Ovary (tissue), 3 donors: ENCODE data around the gene LENEP.

ENCODE experiments used
- EP300 ChIP-seq: sonication (generic); formaldehyde crosslinking; IDR thresholded peaks from one replicate; pipeline ENCODE4 v1.6.1; 2017; ENCODE audit warnings: antibody characterized with exemption
- TF ChIP-seq, protein P1 (sequence below), 3 donors: fragments of 450-650 bp in 2 of 3; fragments of 200-600 bp in 1 of 3; IDR thresholded peaks; one replicate each; pipeline versions ENCODE4 v1.5.1 to v1.8.0; 2016 to 2022; ENCODE audit warnings: antibody characterized with exemption in 3 of 3, mild to moderate bottlenecking in 1 of 3
- donor health status: DM: no; HTN: no; CAD: no.

DNA sequence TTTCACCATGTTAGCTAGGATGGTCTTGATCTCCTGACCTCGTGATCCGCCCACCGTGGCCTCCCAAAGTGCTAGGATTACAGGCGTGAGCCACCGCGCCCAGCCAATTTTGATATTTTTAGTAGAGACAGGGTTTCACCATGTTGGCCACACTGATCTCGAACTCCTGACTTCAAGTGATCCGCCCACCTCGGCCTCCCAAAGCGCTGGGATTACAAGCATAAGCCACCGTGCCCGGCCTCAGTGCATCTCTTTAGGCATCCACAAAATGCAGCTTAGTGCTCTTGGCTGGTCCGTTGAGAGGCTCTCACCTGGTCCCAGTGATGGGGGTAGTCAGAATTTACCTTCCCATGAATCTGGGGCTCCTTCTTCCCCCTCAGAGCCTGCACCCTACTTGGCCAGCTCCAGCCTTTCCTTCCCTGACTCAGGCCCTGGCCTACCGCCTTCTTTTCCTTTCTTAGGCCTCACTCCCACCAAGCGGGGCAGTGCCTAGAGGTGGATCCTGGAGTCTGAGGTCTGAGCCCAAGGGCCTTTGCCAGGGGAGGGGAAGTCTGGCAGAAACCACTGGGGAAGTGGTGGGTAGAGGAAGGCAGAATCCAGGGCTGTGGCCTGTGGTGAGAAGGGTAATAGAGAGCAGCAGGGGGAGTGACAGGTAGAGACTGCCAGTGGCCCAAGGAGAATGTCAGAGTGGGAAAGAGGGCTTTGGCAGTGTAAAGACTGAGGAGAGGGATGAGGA, 3.7 kb downstream of the LENEP start:
- TF ChIP-seq, protein P1, sequence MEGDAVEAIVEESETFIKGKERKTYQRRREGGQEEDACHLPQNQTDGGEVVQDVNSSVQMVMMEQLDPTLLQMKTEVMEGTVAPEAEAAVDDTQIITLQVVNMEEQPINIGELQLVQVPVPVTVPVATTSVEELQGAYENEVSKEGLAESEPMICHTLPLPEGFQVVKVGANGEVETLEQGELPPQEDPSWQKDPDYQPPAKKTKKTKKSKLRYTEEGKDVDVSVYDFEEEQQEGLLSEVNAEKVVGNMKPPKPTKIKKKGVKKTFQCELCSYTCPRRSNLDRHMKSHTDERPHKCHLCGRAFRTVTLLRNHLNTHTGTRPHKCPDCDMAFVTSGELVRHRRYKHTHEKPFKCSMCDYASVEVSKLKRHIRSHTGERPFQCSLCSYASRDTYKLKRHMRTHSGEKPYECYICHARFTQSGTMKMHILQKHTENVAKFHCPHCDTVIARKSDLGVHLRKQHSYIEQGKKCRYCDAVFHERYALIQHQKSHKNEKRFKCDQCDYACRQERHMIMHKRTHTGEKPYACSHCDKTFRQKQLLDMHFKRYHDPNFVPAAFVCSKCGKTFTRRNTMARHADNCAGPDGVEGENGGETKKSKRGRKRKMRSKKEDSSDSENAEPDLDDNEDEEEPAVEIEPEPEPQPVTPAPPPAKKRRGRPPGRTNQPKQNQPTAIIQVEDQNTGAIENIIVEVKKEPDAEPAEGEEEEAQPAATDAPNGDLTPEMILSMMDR (IDR thresholded peaks at IDR 0.05): no peak
- TF ChIP-seq EP300: no peak
